ENCODE measurements around the gene RNF145.
"Not testable (repeated sequence)": the region's sequence is repeated elsewhere in the genome, so short reads cannot be mapped to it uniquely, and the experiment has no call there.

The RNF145 gene

DNA sequence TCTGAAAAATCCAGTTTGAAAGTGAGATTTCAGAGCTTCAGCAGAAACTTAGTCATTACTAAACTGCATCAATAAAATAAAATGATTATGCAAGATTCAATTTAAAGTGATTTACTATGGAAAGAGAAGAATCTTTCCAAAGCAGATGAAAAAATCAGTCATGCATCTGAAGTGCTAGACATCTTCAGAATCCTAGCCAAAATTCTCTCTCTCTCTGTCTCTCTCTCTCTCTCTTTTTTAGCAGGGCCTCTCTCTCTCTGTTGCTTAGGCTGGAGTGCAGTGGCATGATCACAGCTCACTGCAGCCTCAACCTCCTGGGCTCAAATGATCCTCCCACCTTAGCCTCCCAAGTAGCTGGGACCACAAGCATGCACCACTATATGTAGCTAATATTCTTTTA lies 35.5 kb upstream of the RNF145 start:
- DNase-seq (ENCODE audit: low read depth), result no peak
- TF ChIP-seq, protein P1, sequence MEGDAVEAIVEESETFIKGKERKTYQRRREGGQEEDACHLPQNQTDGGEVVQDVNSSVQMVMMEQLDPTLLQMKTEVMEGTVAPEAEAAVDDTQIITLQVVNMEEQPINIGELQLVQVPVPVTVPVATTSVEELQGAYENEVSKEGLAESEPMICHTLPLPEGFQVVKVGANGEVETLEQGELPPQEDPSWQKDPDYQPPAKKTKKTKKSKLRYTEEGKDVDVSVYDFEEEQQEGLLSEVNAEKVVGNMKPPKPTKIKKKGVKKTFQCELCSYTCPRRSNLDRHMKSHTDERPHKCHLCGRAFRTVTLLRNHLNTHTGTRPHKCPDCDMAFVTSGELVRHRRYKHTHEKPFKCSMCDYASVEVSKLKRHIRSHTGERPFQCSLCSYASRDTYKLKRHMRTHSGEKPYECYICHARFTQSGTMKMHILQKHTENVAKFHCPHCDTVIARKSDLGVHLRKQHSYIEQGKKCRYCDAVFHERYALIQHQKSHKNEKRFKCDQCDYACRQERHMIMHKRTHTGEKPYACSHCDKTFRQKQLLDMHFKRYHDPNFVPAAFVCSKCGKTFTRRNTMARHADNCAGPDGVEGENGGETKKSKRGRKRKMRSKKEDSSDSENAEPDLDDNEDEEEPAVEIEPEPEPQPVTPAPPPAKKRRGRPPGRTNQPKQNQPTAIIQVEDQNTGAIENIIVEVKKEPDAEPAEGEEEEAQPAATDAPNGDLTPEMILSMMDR (conservative IDR thresholded peaks at IDR 0.05; ENCODE audit: low read depth, low read length), result no peak

DNA sequence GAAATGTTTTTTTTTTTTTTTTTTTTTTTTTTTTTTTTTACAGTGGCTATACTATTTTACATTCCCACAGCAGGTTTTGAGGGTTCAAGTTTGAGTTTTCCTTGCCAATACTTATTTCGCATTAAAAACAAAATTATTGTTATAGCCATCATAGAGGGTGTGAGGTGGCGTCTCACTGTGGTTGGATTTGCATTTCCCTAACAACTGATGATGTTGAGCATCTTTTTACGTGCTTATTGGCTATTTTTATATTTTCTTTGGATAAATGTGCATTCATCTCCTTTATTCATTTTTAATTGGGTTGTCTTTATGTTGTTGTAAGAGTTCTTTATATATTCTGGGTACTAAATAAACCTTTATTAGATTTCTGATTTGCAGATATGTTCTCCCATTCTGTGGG lies 34.8 kb upstream of the RNF145 start:
- peak; percentile 38 for DNase-seq (ENCODE audit: low read depth)
- TF ChIP-seq, protein P1 (conservative IDR thresholded peaks at IDR 0.05; ENCODE audit: low read depth, low read length), result no peak
- no peak overlapping the region for H3K4me3 ChIP-seq (ENCODE audit: low read depth, low read length)

More for the DNA sequence above, 35.5 kb upstream of the RNF145 start:
- H3K4me3 ChIP-seq (ENCODE audit: low read depth, low read length), result no peak overlapping the region

DNA sequence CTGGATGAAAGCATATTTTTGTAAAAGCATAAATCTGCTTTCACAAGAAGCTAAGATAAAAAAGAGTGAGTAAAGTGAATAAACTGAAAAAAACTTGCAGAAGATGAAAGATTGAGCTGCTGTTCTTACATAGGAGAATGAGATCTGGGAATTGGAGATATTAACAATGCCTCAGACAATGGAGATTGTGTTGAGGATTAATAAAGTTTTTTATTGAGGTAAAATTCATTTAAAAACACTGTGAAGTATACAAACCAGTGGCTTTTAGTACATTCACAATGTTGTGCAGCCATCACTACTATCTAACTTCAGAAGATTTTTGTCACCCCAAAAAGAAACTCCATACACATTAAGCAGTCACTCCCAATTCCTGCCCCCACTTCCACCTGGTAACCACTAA lies 34.0 kb upstream of the RNF145 start:
- TF ChIP-seq, protein P1 (conservative IDR thresholded peaks at IDR 0.05; ENCODE audit: low read depth, low read length), result no peak
- H3K4me3 ChIP-seq (ENCODE audit: low read depth, low read length), result no peak overlapping the region
- DNase-seq (ENCODE audit: low read depth), result no peak

DNA sequence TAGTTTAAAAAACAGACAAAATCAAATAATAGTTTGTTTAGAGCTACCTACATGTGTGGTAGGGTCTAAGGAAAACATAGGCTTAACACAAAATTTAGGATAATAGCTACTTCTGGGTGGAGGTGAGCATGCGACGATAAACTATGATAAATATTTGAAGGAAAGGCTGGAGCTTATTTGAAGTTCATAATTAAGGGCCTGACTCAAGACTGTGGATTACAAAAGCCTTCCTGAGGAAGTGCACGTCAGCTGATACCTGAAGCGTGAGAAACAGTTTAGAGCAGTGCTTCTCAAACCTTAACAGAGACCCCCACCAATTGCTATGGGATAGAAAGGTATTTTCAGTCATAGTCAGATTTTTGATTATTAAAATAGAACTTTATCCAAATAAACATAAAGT lies 33.3 kb upstream of the RNF145 start:
- TF ChIP-seq, protein P1 (conservative IDR thresholded peaks at IDR 0.05; ENCODE audit: low read depth, low read length), result no peak
- peak; percentile 39 for DNase-seq (ENCODE audit: low read depth)
- H3K4me3 ChIP-seq (ENCODE audit: low read depth, low read length), result no peak overlapping the region

DNA sequence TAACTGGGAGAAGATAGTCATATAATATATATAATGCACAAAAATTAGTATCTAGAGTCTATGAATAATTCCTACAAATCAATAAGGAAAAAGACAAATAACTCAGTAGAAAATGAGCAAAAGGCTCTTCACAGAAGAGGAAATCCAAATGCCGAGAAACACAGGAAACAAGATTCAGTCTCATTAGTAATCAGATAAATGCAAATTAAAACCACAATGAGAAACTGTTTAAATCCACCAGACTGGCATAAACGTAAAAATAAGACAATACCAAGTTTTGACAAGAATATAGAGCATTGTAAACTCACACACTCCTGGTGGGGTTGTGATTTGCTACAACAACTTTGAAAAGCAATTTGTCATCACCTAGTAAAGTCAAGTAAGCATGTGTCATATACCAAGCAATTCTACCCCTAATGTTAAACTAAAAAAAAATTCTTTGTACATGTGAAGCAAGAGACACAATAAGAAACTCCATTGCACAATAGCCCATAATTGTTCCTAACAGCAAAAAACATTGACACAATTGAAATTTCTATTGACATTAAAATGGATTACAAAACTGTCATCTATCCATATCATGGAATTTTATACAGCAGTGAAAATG lies 32.7 kb upstream of the RNF145 start:
- DNase-seq (ENCODE audit: low read depth), result peak; percentile 14
- TF ChIP-seq, protein P1 (conservative IDR thresholded peaks at IDR 0.05; ENCODE audit: low read depth, low read length), result no peak
- no peak overlapping the region for H3K4me3 ChIP-seq (ENCODE audit: low read depth, low read length)

DNA sequence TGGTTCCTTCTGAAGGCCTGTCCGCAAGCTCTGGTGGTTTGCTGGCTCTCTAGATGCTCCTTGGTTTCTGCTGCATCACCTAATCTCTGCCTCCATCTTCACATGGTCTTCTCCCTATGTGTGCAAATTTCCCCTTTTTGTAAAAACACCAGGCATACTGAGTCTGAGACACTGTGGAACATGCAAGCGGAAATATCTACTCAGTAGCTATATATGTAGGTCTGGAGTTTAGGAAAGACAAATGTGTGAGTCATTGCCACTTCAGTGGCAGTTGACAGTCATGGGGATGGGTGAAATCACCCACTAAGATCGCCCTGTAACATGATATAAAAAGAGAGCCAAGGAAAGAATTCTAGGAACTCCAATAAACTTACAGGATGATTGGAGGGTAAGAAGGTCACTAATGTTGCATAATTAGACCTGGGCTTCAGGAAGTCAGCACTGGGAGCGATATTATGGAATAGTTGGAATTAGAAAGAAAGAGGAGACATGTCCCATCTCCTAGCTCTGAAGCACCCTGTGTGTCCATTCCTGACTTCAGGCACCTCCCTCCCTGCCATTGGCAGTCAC lies 31.0 kb upstream of the RNF145 start:
- peak; percentile 68 for DNase-seq (ENCODE audit: low read depth)

DNA sequence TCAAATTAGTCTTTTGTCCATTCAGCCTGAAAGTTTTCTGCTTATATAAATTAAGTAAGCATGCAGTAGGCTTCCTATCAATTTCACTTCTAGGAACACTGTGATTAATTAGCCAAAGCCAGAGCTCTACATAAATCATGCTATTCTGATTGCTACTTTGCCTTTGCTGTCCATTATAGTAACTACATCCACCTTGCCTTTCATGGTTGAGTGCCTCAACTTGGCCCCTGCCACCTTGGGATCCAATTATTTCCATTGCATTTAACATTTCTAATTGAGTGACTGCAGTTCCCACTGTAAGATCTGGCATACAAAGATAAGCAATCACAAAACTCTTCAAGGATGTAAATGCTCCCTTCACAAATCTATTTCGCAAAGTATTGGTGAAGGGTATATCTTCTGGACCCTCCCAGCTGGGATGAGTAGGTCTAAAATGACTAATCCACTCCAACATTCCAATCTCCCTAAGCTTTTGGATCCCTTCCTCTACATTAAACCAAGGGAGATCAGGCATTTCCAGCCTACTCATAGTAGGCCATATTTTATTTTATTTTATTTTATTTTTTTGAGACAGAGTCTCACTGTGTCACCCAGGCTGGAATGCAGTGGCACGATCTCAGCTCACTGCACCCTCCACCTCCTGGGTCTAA lies 26.6 kb upstream of the RNF145 start:
- not testable (repeated sequence) for DNase-seq (ENCODE audit: low read depth); H3K4me3 ChIP-seq (ENCODE audit: low read depth, low read length)

More for the DNA sequence above, 31.0 kb upstream of the RNF145 start:
- H3K4me3 ChIP-seq (ENCODE audit: low read depth, low read length), result no peak overlapping the region
- TF ChIP-seq, protein P1 (conservative IDR thresholded peaks at IDR 0.05; ENCODE audit: low read depth, low read length), result no peak

Data from choroid plexus epithelial cell (primary cell).